Glutamatergic neuron (in vitro differentiated cells): ENCODE measurements around the gene TMEM132C. TPM values are rescaled to one million over a fixed set of nuclear protein-coding genes. Genes with fewer than 3 reads are reported as not detected.

Experiments used
- DNase-seq: peaks from one replicate; pipeline ENCODE4 v3.0.0; 2022
- H3K27ac Mint-ChIP-seq: one replicate; pipeline ENCODE4 v1.8.0; 2020; ENCODE audit warnings: mild to moderate bottlenecking, mixed read lengths, inconsistent platforms; ENCODE audit not compliant: unreplicated experiment
- H3K27me3 Mint-ChIP-seq: one replicate; pipeline ENCODE4 v1.8.0; 2020; ENCODE audit warnings: mild to moderate bottlenecking, moderate library complexity, mixed read lengths, inconsistent platforms; ENCODE audit not compliant: unreplicated experiment
- H3K36me3 Mint-ChIP-seq: one replicate; pipeline ENCODE4 v1.8.0; 2020; ENCODE audit warnings: mild to moderate bottlenecking, mixed read lengths, inconsistent platforms; ENCODE audit not compliant: unreplicated experiment
- H3K4me1 Mint-ChIP-seq: one replicate; pipeline ENCODE4 v1.8.0; 2020; ENCODE audit warnings: mild to moderate bottlenecking, low read depth, mixed read lengths, inconsistent platforms; ENCODE audit not compliant: unreplicated experiment
- H3K4me3 Mint-ChIP-seq: one replicate; pipeline ENCODE4 v1.8.0; 2020; ENCODE audit warnings: mild to moderate bottlenecking, mixed read lengths, inconsistent platforms; ENCODE audit not compliant: unreplicated experiment
- H3K9me3 Mint-ChIP-seq: one replicate; pipeline ENCODE4 v1.8.0; 2020; ENCODE audit warnings: mild to moderate bottlenecking, moderate library complexity, mixed read lengths, inconsistent platforms; ENCODE audit not compliant: unreplicated experiment
- total RNA-seq: library from RNA; stranded (reverse); fragmentation: NEBNext Ultra II Directional; extraction: Animal tissue kit (Norgen Biotek cat#: 25700); gene quantifications from one replicate; pipeline ENCODE4 v1.2.1, GENCODE V29; 2021; ENCODE audit not compliant: unreplicated experiment
- TF ChIP-seq, protein P1 (sequence below): fragments of 200-600 bp; sonication (generic); IDR thresholded peaks from one replicate; pipeline ENCODE4 v1.5.0; 2021; ENCODE audit not compliant: partially characterized antibody, unreplicated experiment

Gene TMEM132C
- total RNA-seq, 1 donor from 2014 or later: 8.0 TPM

DNA sequence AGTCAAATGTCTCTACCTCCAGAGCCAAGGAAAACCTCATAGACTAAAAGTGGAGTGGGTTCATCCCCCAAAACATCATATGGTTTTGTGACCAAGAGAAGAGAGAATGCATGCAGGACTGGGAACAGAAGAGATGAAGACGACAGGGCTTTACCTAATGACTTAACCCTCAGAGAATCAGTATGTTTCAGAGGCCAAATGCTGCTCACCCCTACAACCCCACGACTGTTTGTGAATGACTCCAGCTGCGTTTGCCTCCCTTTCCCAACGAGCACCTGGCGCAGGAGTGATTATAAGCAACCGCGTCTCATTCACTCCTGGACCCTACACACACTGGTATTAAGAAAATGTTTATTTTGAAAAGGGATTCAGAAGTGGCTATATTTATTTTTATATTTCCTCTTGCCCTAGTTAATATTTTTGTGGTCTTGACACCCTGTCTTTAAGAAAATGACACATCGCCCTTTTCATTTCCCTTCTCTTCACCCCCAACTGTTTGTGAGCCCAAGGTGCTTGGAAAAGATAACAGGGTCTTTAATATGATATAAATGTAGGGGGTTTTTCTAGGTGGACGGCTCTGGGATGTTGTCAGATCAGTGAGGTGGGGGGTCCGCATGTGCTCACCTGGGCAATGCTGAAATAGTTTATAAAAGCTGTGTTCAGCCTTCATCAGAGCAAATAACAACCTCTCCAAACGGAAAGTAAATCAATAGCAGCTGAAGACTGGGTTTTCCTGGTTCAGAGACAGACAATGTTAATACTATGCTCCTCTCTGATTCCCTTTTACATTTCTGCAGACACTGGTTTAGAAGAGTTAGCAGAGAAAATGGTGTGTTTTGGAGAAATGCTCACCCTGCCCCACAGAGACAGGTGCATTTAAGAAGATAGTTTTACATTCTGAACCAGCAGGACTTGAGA, 479.1 kb downstream of the TMEM132C start:
- no peaks in the 10 kb centered on the region for H3K4me1 Mint-ChIP-seq
- TF ChIP-seq, protein P1, sequence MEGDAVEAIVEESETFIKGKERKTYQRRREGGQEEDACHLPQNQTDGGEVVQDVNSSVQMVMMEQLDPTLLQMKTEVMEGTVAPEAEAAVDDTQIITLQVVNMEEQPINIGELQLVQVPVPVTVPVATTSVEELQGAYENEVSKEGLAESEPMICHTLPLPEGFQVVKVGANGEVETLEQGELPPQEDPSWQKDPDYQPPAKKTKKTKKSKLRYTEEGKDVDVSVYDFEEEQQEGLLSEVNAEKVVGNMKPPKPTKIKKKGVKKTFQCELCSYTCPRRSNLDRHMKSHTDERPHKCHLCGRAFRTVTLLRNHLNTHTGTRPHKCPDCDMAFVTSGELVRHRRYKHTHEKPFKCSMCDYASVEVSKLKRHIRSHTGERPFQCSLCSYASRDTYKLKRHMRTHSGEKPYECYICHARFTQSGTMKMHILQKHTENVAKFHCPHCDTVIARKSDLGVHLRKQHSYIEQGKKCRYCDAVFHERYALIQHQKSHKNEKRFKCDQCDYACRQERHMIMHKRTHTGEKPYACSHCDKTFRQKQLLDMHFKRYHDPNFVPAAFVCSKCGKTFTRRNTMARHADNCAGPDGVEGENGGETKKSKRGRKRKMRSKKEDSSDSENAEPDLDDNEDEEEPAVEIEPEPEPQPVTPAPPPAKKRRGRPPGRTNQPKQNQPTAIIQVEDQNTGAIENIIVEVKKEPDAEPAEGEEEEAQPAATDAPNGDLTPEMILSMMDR: no peak
- no peak overlapping the region for H3K4me3 Mint-ChIP-seq
- H3K27ac Mint-ChIP-seq: no peak overlapping the region
- no peaks in the 10 kb centered on the region for H3K36me3 Mint-ChIP-seq
- no peaks in the 10 kb centered on the region for H3K27me3 Mint-ChIP-seq
- peaks cover 5% of the 10 kb centered on the region for H3K9me3 Mint-ChIP-seq
- DNase-seq: no peak

GRCh38 chr12:128747441-128747840, 480.5 kb downstream of the TMEM132C start:
- no peak for DNase-seq
- Mint-ChIP-seq H3K4me3 (no peak overlapping the region), H3K27ac (no peak overlapping the region), H3K36me3 (no peaks in the 10 kb centered on the region), H3K9me3 (peaks cover 5% of the 10 kb centered on the region), H3K4me1 (no peaks in the 10 kb centered on the region), H3K27me3 (no peaks in the 10 kb centered on the region)
- TF ChIP-seq, protein P1: no peak

DNA sequence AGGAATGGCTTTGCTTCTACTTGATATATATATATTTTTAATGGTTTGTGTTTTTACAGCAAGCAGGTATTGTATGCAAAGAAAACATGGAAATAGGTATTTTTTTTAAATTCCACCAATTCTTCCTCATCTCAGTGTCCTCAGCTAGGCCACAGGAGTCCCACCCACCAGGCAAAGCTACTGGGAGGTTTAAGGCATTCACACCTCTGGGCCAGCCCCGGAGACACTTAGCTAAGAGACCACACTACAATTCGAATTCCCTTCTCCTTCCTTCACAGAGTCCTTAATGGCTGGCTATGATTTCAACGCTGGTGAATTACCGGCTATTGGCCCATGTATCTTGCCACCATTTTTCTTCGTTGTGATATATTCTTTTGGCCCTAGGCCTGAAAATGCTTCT, 485.4 kb downstream of the TMEM132C start:
- Mint-ChIP-seq H3K36me3 (no peaks in the 10 kb centered on the region), H3K4me3 (no peak overlapping the region), H3K9me3 (peaks cover 5% of the 10 kb centered on the region), H3K4me1 (no peaks in the 10 kb centered on the region), H3K27me3 (peaks cover 2% of the 10 kb centered on the region), H3K27ac (no peak overlapping the region)
- no peak for DNase-seq
- TF ChIP-seq, protein P1: no peak

GRCh38 chr12:128753438-128753837, 486.5 kb downstream of the TMEM132C start:
- TF ChIP-seq, protein P1: no peak
- no peak for DNase-seq
- Mint-ChIP-seq H3K4me1 (no peaks in the 10 kb centered on the region), H3K36me3 (no peaks in the 10 kb centered on the region), H3K9me3 (peaks cover 4% of the 10 kb centered on the region), H3K27me3 (peaks cover 2% of the 10 kb centered on the region), H3K27ac (no peak overlapping the region), H3K4me3 (no peak overlapping the region)

DNA sequence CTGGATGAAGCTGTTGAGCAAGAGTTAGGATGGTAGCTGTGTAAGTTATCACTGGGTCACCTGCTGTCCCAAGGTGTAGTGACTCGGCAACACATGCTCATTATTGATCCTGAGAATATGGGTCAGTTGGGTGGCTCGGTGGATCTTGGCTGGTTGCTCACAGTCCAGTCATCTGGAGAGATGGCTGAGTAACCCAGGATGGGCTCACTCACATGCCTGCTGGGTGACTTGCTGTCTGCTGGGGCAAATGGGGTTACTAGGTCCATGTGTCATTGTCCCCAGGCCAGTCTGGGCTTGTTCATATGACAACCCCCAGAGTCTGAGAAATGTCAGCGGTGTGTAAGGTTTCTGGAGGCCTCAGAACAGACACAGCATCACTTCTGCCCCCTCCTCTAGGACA, 487.3 kb downstream of the TMEM132C start:
- no peaks in the 10 kb centered on the region for H3K4me1 Mint-ChIP-seq
- H3K9me3 Mint-ChIP-seq: peaks cover 4% of the 10 kb centered on the region
- no peak overlapping the region for H3K4me3 Mint-ChIP-seq
- H3K27ac Mint-ChIP-seq: no peak overlapping the region
- no peaks in the 10 kb centered on the region for H3K36me3 Mint-ChIP-seq
- peaks cover 2% of the 10 kb centered on the region for H3K27me3 Mint-ChIP-seq
- TF ChIP-seq, protein P1: no peak
- DNase-seq: no peak
